GM21526 (cell line): ENCODE results near the gene C21orf58.

Experiments
- ATAC-seq: cut with Tn5 transposase; IDR thresholded peaks from one replicate; pipeline ENCODE4 v1.9.1; 2021; ENCODE audit warnings: moderate library complexity; ENCODE audit not compliant: unreplicated experiment, low FRiP score

Gene C21orf58

DNA sequence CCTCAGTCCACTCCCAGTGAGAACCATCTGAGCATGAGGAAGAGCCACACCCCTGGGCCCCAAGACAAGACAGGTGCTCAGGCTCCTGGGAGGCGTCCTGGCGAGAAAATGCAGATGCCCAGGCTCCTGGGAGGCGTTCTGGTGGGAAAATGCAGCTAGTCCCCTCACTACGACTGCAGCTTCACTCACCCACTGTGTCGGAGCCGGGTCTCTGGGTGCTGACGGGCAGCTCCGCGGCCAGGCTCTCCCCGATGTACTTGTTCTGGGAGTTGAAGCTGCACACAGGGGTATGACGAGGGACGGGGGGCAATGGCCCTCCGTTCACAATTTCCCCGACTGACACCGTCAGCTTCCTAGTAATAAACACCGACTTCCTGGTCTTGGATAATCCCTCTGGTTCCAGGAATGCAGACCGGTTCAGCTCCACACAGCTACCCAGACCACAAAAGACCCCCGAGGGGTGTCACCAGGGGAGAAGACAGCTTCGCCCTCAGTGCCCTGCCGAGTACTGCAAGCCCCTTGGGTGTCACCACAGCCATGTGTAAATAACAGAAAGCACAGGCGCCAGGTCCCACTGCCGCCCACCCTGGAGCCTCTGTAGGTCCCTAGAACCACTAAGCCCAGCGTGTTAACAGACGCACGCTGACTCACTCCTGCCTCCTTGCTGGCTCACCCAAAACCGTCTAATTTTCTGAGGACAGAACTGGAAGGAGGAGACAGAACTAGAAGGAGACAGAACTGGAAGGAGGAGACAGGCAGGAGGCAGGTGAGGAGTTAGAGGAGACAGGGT, 57.7 kb downstream of the C21orf58 start:
- no peak for ATAC-seq

DNA sequence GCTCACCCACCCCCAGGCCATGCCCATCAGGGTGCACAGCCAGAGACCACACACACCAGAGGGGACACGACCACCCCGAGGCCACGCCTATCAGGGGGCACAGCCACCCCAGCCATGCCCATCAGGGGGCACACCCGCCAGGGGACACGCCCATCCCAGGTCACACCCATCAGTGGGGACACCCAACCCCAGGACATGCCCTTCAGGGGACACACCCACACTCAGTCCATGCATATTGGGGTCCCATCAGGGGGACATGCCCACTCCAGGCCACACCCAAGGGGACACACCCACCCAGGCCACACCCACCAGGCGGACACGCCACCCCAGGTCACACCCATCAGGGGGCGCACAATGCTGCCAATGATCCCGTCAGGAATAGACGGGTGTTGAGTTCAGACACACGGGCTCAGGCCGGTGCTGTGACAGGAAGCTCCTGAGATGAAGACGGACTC, 59.0 kb downstream of the C21orf58 start:
- ATAC-seq, result no peak

DNA sequence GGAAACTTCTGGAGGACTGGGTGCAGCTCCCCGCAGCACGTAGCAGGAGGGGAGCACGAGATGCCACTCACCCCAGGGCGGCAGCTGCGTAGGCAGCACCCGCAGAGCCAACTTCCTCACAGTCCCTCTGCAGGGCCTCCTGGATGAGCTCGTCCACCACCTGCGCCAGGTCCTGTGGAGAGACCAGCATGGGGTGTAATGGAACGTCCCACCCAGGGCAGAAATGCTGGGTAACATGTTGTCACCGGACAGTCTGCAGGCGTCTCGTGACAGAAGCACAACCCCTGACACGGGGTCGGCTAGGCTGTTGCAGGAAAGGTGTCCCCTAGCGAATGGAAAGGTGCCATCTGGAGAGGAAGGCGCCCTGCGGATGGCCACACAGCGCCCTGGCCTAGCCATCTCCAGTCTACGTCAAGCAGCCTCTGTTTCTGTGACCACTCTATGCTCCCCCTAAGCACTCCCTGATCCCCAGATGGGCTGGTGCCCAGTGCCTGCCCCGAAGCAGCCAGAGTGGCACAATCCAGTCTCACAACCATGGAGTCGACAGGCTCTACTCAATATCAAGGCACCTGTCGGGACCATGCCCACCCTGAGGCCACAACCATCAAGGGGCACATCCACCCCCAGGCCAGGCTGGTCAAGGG, 59.5 kb downstream of the C21orf58 start:
- no peak for ATAC-seq

DNA sequence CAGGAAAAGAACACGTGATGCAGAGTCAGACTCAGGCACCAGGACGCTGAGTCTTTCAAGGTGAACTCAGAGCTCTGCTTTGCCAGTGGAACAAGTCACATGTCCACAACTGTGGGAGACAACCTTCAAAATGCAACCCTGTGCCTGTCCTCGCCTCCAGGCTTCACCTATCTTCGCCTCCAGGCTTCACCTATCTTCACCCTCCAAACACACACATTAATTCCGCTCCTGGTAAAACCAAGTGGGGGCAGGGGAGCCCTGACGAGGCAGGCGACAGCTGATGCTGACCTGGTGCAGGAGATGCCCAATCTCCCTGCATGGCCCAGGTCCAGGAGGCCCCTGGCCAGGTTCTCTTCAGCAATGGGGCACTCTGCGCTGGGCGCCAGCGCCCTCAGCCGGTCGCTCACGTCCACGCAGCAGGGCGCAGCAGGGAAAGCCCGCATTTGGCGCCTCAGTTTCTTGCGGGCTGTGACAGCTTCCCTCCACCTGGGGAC, 67.1 kb downstream of the C21orf58 start:
- ATAC-seq, result no peak

DNA sequence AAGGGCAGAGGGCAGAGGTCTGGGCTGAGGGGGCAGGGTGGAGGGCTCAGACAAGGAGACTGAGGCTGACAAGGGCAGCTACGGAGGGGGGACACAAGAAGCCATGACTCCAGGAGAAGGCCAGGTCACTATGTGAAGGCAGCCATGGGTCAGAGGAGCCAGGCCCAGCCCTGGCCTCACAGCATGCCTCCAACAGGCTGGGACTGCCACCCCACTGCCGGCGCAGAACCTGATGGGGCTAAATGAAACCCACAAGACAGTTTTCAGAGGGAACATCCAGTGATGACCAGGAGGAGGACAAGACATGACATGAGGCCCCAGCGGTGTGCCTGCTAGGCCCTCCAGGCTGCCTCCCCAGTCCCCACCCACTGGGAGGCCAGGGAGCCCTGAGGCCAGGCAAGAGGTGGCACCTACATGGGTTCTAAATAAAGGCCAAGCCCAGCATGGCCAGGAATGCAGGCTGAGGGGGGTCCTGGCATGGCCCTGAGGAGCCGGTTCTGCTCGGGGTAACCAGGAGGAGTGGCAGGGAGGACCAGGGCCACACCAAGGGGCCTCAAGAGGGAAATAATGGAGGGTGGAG, 67.8 kb downstream of the C21orf58 start:
- ATAC-seq, result no peak

DNA sequence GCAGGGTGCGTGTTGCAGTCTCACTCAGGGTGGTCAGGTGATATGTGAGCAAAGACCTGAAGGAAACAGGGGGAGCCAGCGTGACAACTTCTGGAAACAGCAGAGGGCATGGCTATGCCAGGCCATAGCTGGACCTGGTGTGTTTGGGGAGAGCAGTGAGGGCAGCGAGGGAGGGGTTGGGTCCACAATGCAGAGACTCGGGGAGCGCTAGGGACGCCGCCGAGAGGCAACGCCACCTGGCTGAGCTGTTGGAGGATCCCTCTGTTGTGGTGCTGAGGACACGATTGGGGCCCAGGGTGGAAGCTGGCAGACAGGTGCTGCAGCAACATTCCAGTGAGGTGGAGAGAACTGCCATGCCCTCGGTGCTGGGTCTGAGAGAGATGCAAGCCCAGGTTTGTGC, 68.5 kb downstream of the C21orf58 start:
- ATAC-seq, result no peak

DNA sequence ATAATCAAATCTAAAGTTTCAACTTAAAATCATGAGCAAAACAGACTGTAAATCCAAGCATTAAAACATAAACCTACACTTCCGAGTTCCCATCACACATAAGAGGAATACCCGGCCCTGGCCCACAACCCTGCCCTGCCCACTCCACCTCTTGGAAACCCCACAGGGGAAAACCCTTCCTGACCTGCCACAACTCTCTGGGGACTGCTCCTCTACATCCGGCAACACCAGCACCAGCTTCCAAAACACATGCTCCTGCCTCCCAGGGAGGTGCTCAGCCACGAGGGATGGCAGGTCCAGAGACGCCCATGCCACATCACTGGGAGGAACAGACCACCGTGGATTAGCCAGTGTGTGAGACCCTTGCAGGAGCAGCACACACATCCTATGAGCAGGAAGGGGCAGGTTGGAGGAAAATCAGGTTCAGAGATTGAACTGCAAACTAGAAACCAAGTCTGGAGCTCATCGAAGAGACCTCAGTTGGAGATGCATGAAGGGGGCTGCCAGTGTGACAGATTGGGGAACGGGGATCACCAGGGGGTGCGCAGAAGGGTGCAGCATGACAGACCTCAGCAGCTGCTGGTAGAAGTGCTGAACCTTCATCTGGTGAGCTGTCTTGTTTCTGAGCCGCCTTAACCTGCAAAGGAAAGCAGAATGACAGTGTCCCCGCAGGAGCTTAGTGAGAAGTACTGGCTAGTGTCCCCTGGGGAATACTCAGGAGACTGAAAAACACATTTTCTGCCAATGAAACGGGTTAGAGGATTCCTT, 69.3 kb downstream of the C21orf58 start:
- ATAC-seq, result no peak

DNA sequence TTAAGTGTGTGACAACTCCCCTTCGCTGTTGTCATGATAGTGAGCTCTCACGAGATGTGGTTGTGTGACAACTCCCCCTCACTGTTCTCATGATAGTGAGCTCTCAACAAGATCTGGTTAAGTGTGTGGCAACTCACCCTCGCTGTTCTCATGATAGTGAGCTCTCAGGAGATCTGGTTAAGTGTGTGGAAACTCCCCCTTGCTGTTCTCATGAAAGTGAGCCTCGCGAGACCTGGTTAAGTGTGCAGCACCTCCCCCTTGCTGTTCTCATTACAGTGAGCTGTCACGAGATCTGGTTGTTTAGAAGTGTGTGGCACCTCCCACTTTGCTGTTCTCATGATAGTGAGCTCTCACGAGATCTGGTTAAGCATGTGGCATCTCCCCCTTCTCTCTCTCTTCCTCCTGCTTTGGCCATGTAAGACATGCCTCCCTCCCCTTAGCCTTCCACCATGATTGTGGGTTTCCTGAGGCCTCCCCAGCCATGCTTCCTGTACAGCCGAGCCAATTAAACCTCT, 70.0 kb downstream of the C21orf58 start:
- no peak for ATAC-seq

DNA sequence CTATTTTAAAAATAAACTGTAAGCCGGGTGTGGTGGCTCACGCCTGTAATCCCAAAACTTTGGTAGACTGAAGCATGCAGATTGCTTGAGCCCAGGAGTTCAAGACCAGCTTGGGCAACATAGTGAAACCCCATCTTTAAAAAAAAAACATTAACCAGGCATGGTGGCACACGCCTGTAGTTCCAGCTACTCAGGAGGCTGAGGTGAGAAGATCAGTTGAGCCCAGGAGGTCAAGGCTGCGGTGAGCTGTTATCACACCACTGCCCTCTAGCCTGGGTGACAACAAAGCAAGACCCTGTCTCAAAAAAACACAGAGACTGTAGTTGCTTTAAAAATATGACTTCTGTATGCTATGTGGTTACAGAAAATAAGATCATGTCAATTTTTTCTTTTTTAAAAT, 70.8 kb downstream of the C21orf58 start:
- no peak for ATAC-seq
